IMR-90 (cell line): Measurements from ENCODE around the gene VTN. TPM values are rescaled to one million over a fixed set of nuclear protein-coding genes. Genes with fewer than 3 reads are reported as not detected.

ENCODE experiments used
- ATAC-seq: fragments of 200-7000 bp; cut with Tn5 transposase; 2 replicates; pipeline ENCODE4 v1.9.1; 2020; ENCODE audit warnings: low read depth, mild to moderate bottlenecking, moderate library complexity
- BruUV-seq: library from RNA; stranded (reverse); fragments of 400-500 nt; replicated peaks from 2 replicates; lab custom pipeline; 2021; lab: Mats Ljungman, UMichigan
- CTCF ChIA-PET: fragments of 300-600 bp; formaldehyde crosslinking; extraction: SDS; loops from one replicate; lab custom pipeline; 2021; ENCODE audit warnings: antibody characterized with exemption; lab: Yijun Ruan, JAX
- POLR2A ChIA-PET: fragments of 300-600 bp; sonication (Branson Sonifier 250); formaldehyde crosslinking; loops from one replicate; lab custom pipeline; 2022; ENCODE audit warnings: antibody characterized with exemption; ENCODE audit not compliant: unreplicated experiment; lab: Charles Lee
- DNase-seq: peaks from one replicate; pipeline ENCODE4 v3.0.0; 2013
- H2AFZ ChIP-seq: replicated peaks from 2 replicates; pipeline ENCODE3; 2013; ENCODE audit warnings: low read length, mild to moderate bottlenecking; ENCODE audit not compliant: poor library complexity
- H2AK5ac ChIP-seq: 2 replicates; pipeline ENCODE4 v1.6.1; 2013; ENCODE audit warnings: low read depth, low read length, inconsistent platforms
- H2AK9ac ChIP-seq: replicated peaks from 2 replicates; pipeline ENCODE3; 2013; ENCODE audit warnings: mild to moderate bottlenecking, low read depth, low read length, moderate library complexity; ENCODE audit not compliant: poor library complexity
- H2BK120ac ChIP-seq: 2 replicates; pipeline ENCODE4 v1.6.1; 2013; ENCODE audit warnings: low read depth, low read length, inconsistent platforms
- H2BK15ac ChIP-seq: 3 replicates; pipeline ENCODE4 v1.6.1; 2013; ENCODE audit warnings: low read depth, low read length, inconsistent platforms
- H2BK20ac ChIP-seq: 2 replicates; pipeline ENCODE4 v1.6.1; 2013; ENCODE audit warnings: low read depth, mild to moderate bottlenecking, inconsistent platforms, low read length, moderate library complexity
- H2BK5ac ChIP-seq: 2 replicates; pipeline ENCODE4 v1.6.1; 2013; ENCODE audit warnings: mild to moderate bottlenecking, low read depth, low read length, inconsistent platforms; ENCODE audit not compliant: poor library complexity, severe bottlenecking
- H3K14ac ChIP-seq: replicated peaks from 2 replicates; pipeline ENCODE4 v1.6.1; 2013; ENCODE audit warnings: low read depth, low read length, inconsistent platforms
- H3K18ac ChIP-seq: 2 replicates; pipeline ENCODE4 v1.6.1; 2013; ENCODE audit warnings: low read depth, low read length, control low read depth
- H3K23ac ChIP-seq: 2 replicates; pipeline ENCODE4 v1.6.1; 2013; ENCODE audit warnings: low read depth, low read length, inconsistent platforms
- H3K27ac ChIP-seq: 2 replicates; pipeline ENCODE4 v1.5.1; 2013; ENCODE audit warnings: mild to moderate bottlenecking, control low read depth, low read length; ENCODE audit not compliant: insufficient read depth
- H3K27me3 ChIP-seq: 2 replicates; pipeline ENCODE4 v1.6.1; 2013; ENCODE audit warnings: low read length; ENCODE audit not compliant: control insufficient read depth, insufficient read depth
- H3K36me3 ChIP-seq: 2 replicates; pipeline ENCODE4 v1.6.1; 2013; ENCODE audit warnings: low read length, mixed read lengths; ENCODE audit not compliant: control insufficient read depth, insufficient read depth
- H3K4ac ChIP-seq: 2 replicates; pipeline ENCODE4 v1.6.1; 2013; ENCODE audit warnings: low read depth, low read length, inconsistent platforms
- H3K4me1 ChIP-seq: 2 replicates; pipeline ENCODE4 v1.6.1; 2013; ENCODE audit warnings: low read length, mixed read lengths; ENCODE audit not compliant: control insufficient read depth, insufficient read depth
- H3K4me2 ChIP-seq: 2 replicates; pipeline ENCODE4 v1.6.1; 2013; ENCODE audit warnings: low read depth, mild to moderate bottlenecking, control low read depth, low read length, moderate library complexity
- H3K4me3 ChIP-seq: 2 replicates; pipeline ENCODE4 v1.5.1; 2013; ENCODE audit warnings: low read depth, mild to moderate bottlenecking, control low read depth, low read length, moderate library complexity; ENCODE audit not compliant: insufficient read depth
- H3K56ac ChIP-seq: 2 replicates; pipeline ENCODE4 v1.6.1; 2013; ENCODE audit warnings: low read length, inconsistent platforms; ENCODE audit not compliant: insufficient read depth; ENCODE audit errors: extremely low read depth
- H3K79me1 ChIP-seq, 2 experiments: 2 replicates each; pipeline ENCODE4 v1.6.1; 2013; ENCODE audit warnings: low read length in 2 of 2, inconsistent platforms in 1 of 2, low read depth in 1 of 2
- H3K9ac ChIP-seq: 2 replicates; pipeline ENCODE4 v1.6.1; 2013; ENCODE audit warnings: low read depth, low read length, control low read depth
- H3K9me1 ChIP-seq: 2 replicates; pipeline ENCODE4 v1.6.1; 2013; ENCODE audit warnings: low read length, inconsistent platforms; ENCODE audit not compliant: insufficient read depth
- H3K9me3 ChIP-seq: 2 replicates; pipeline ENCODE4 v1.6.1; 2013; ENCODE audit warnings: low read length; ENCODE audit not compliant: control insufficient read depth, insufficient read depth
- H4K20me1 ChIP-seq: 2 replicates; pipeline ENCODE4 v1.6.1; 2013; ENCODE audit warnings: low read length, inconsistent platforms; ENCODE audit not compliant: insufficient read depth
- H4K5ac ChIP-seq: 2 replicates; pipeline ENCODE4 v1.6.1; 2013; ENCODE audit warnings: mild to moderate bottlenecking, low read depth, low read length, control low read depth
- H4K8ac ChIP-seq, 2 experiments: 2 replicates each; pipeline ENCODE4 v1.6.1; 2013; ENCODE audit warnings: low read depth in 2 of 2, low read length in 2 of 2, control low read depth in 1 of 2, inconsistent platforms in 1 of 2
- H4K91ac ChIP-seq: 2 replicates; pipeline ENCODE4 v1.6.1; 2013; ENCODE audit warnings: low read depth, low read length, inconsistent platforms; ENCODE audit not compliant: insufficient read depth
- BHLHE40 ChIP-seq: fragments of 150-350 bp; IDR thresholded peaks from 2 replicates; pipeline ENCODE4 v1.6.1; 2016; ENCODE audit warnings: mild to moderate bottlenecking, low read depth, low read length
- CEBPB ChIP-seq: IDR thresholded peaks from 2 replicates; pipeline ENCODE4 v1.6.1; 2012; ENCODE audit warnings: low read depth, low read length, improper control_type of control experiment
- CHD1 ChIP-seq: IDR thresholded peaks from 2 replicates; pipeline ENCODE4 v1.6.1; 2012; ENCODE audit warnings: low read depth, low read length, improper control_type of control experiment
- CTCF ChIP-seq: conservative IDR thresholded peaks from 2 replicates; pipeline ENCODE4 v1.5.1; 2012; ENCODE audit warnings: mild to moderate bottlenecking, low read depth, low read length, improper control_type of control experiment
- FOS ChIP-seq: fragments of 150-350 bp; IDR thresholded peaks from 2 replicates; pipeline ENCODE4 v1.6.1; 2016; ENCODE audit warnings: low read depth, low read length
- MAFK ChIP-seq: IDR thresholded peaks from 2 replicates; pipeline ENCODE4 v1.6.1; 2012; ENCODE audit warnings: low read depth, low read length, improper control_type of control experiment
- MAZ ChIP-seq: IDR thresholded peaks from 2 replicates; pipeline ENCODE4 v1.6.1; 2012; ENCODE audit warnings: low read depth, mild to moderate bottlenecking, low read length, improper control_type of control experiment, moderate library complexity, borderline replicate concordance
- MXI1 ChIP-seq: IDR thresholded peaks from 2 replicates; pipeline ENCODE4 v1.6.1; 2012; ENCODE audit warnings: low read depth, mild to moderate bottlenecking, low read length, moderate library complexity, borderline replicate concordance
- NFE2L2 ChIP-seq: fragments of 150-350 bp; IDR thresholded peaks from 2 replicates; pipeline ENCODE4 v1.6.1; 2016; ENCODE audit warnings: low read depth, mild to moderate bottlenecking, low read length
- POLR2A ChIP-seq: IDR thresholded peaks from 2 replicates; pipeline ENCODE4 v1.6.1; 2012; ENCODE audit warnings: mild to moderate bottlenecking, low read depth, low read length
- RAD21 ChIP-seq: IDR thresholded peaks from 2 replicates; pipeline ENCODE4 v1.6.1; 2012; ENCODE audit warnings: low read length, improper control_type of control experiment
- RCOR1 ChIP-seq: IDR thresholded peaks from 2 replicates; pipeline ENCODE4 v1.6.1; 2012; ENCODE audit warnings: mild to moderate bottlenecking, low read length, improper control_type of control experiment; ENCODE audit not compliant: insufficient replicate concordance
- RFX5 ChIP-seq: IDR thresholded peaks from 2 replicates; pipeline ENCODE4 v1.8.0; 2012; ENCODE audit warnings: low read depth, mild to moderate bottlenecking, low read length, moderate library complexity
- SMC3 ChIP-seq: fragments of 150-350 bp; IDR thresholded peaks from 2 replicates; pipeline ENCODE4 v1.6.1; 2016; ENCODE audit warnings: low read depth, mild to moderate bottlenecking, antibody characterized with exemption, low read length, moderate library complexity
- USF2 ChIP-seq: fragments of 150-350 bp; IDR thresholded peaks from 2 replicates; pipeline ENCODE4 v1.6.1; 2017; ENCODE audit warnings: mild to moderate bottlenecking, antibody characterized with exemption, low read length, low read depth
- WGBS, 2 experiments: methylation state at CpG; one replicate each; pipeline versions ENCODE4 v1.1.5 to v1.1.7; 2013; ENCODE audit warnings: missing lambda C conversion rate in 2 of 2; ENCODE audit not compliant: insufficient read length in 1 of 2; ENCODE audit errors: extremely low coverage in 2 of 2; 5-methylcytosine and 5-hydroxymethylcytosine counted together
- dilution Hi-C: fragments of 300-500 bp; cut with HindIII; formaldehyde crosslinking; loops from one replicate; pipeline ENCODE4 v1.14.3; 2018; ENCODE audit warnings: low sequenced_read_pairs; ENCODE audit not compliant: unreplicated experiment
- in situ Hi-C: fragments of 300-500 bp; cut with MboI; formaldehyde crosslinking; loops from 3 replicates; pipeline ENCODE4 v1.14.3; 2019; ENCODE audit warnings: low sequenced_read_pairs, inconsistent platforms, mixed read lengths
- intact Hi-C: fragments of 100-400 bp; cut with micrococcal nuclease; formaldehyde crosslinking; loops from 2 replicates; pipeline ENCODE4 v1.10.0; 2022
- polyA plus RNA-seq, 3 experiments: library from polyadenylated mRNA; depleted of rRNA; stranded (reverse); fragments of >200 nt; gene quantifications; 2 replicates each; pipeline ENCODE4 v1.2.3, GENCODE V29; 2012; ENCODE audit warnings: low replicate concordance in 1 of 3
- total RNA-seq: library from RNA; depleted of rRNA; stranded (reverse); fragments of >200 nt; gene quantifications from 2 replicates; pipeline ENCODE4 v1.2.3, GENCODE V29; 2012
- TF ChIP-seq, protein P1 (sequence below): fragments of 150-350 bp; IDR thresholded peaks from 2 replicates; pipeline ENCODE4 v1.6.1; 2016; ENCODE audit warnings: low read depth, mild to moderate bottlenecking, low read length, moderate library complexity, borderline replicate concordance

Gene VTN
- total and polyA plus RNA-seq, 2 of the 4 experiments (the other 2 are of a cell fraction), result 0.18 to 1.0 TPM

GRCh38 chr17:28398280-28398981, 28.3 kb upstream of the VTN start:
- H3K9ac ChIP-seq, result no peak overlapping the region
- no peak overlapping the region for H3K23ac ChIP-seq
- ATAC-seq (no peak), DNase-seq (peak; percentile 11)
- H2AK5ac ChIP-seq, result no peak overlapping the region
- peaks cover 28% of the 10 kb centered on the region for H3K36me3 ChIP-seq
- no peak overlapping the region for H2AFZ ChIP-seq
- no peak overlapping the region for H3K56ac ChIP-seq
- no peaks in the 10 kb centered on the region for H3K9me3 ChIP-seq
- no TSS peak for BruUV-seq
- no peak overlapping the region for H4K8ac ChIP-seq
- no peak overlapping the region for H4K91ac ChIP-seq
- 90% methylated on average over 3 of the region's 6 CpGs; no CpG with 5 or more reads in 1 of the 2 experiments for WGBS, 2 experiments
- H3K9me1 ChIP-seq, result peaks cover 19% of the 10 kb centered on the region; the same call in 1 of the 2 replicates
- H3K79me1 ChIP-seq, result no peaks in the 10 kb centered on the region
- H2BK5ac ChIP-seq, result no peak overlapping the region
- no peak overlapping the region for H3K4me2 ChIP-seq
- H3K14ac ChIP-seq, result no peak overlapping the region
- peaks cover 9% of the 10 kb centered on the region for H3K4me1 ChIP-seq
- no peak for TF ChIP-seq CTCF
- no peak for TF ChIP-seq CEBPB
- TF ChIP-seq MAFK, result no peak
- TF ChIP-seq USF2, result no peak
- no peak for TF ChIP-seq FOS
- TF ChIP-seq MXI1, result no peak
- TF ChIP-seq BHLHE40, result no peak
- no peak for TF ChIP-seq MAZ
- TF ChIP-seq RCOR1, result no peak
- no peak for TF ChIP-seq POLR2A
- TF ChIP-seq, protein P1, sequence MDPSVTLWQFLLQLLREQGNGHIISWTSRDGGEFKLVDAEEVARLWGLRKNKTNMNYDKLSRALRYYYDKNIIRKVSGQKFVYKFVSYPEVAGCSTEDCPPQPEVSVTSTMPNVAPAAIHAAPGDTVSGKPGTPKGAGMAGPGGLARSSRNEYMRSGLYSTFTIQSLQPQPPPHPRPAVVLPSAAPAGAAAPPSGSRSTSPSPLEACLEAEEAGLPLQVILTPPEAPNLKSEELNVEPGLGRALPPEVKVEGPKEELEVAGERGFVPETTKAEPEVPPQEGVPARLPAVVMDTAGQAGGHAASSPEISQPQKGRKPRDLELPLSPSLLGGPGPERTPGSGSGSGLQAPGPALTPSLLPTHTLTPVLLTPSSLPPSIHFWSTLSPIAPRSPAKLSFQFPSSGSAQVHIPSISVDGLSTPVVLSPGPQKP, result no peak
- no peak for TF ChIP-seq NFE2L2
- TF ChIP-seq RFX5, result no peak
- no peak for TF ChIP-seq RAD21
- TF ChIP-seq SMC3, result no peak
- no peak for TF ChIP-seq CHD1
- intact Hi-C loops (no loop called here), in situ Hi-C loops (no loop called here), dilution Hi-C loops (no loop called here)
- ChIA-PET POLR2A (no interaction called here), CTCF (no interaction called here)
- H3K4ac ChIP-seq, result no peak overlapping the region
- H3K27ac ChIP-seq, result no peak overlapping the region
- H3K18ac ChIP-seq, result no peak overlapping the region
- H2AK9ac ChIP-seq, result no peak overlapping the region
- H2BK20ac ChIP-seq, result no peak overlapping the region
- H3K4me3 ChIP-seq, result no peak overlapping the region
- no peak overlapping the region for H2BK120ac ChIP-seq
- H4K5ac ChIP-seq, result no peak overlapping the region
- no peak overlapping the region for H2BK15ac ChIP-seq
- no peaks in the 10 kb centered on the region for H4K20me1 ChIP-seq
- H3K27me3 ChIP-seq, result no peaks in the 10 kb centered on the region
